H9 (cell line): ENCODE data around the gene TBL3. TPM values are rescaled to one million over a fixed set of nuclear protein-coding genes. Genes with fewer than 3 reads are reported as not detected.

ENCODE experiments used
- DNase-seq: peaks from one replicate; pipeline ENCODE4 v3.0.0-alpha.2; 2017
- H2AFZ ChIP-seq: one replicate; pipeline ENCODE4 v1.6.1; 2013; ENCODE audit warnings: mild to moderate bottlenecking, low read length, control low read depth, moderate library complexity
- H2AK5ac ChIP-seq: 2 replicates; pipeline ENCODE4 v1.6.1; 2013; ENCODE audit warnings: low read length, control low read depth, mixed read lengths; ENCODE audit not compliant: insufficient read length
- H2BK120ac ChIP-seq: one replicate; pipeline ENCODE4 v1.6.1; 2013; ENCODE audit warnings: low read depth, mild to moderate bottlenecking, low read length, control low read depth, inconsistent platforms; ENCODE audit not compliant: poor library complexity, severe bottlenecking
- H2BK12ac ChIP-seq: 2 replicates; pipeline ENCODE4 v1.6.1; 2013; ENCODE audit warnings: low read length, control low read depth, mixed read lengths, low read depth; ENCODE audit not compliant: insufficient read length
- H2BK15ac ChIP-seq: 2 replicates; pipeline ENCODE4 v1.6.1; 2013; ENCODE audit warnings: low read depth, low read length, control low read depth
- H2BK20ac ChIP-seq: one replicate; pipeline ENCODE4 v1.6.1; 2013; ENCODE audit warnings: low read depth, mild to moderate bottlenecking, low read length, control low read depth, inconsistent platforms; ENCODE audit not compliant: poor library complexity, severe bottlenecking
- H2BK5ac ChIP-seq: 2 replicates; pipeline ENCODE4 v1.6.1; 2013; ENCODE audit warnings: low read length, control low read depth, mixed read lengths; ENCODE audit not compliant: insufficient read length
- H3K14ac ChIP-seq: 2 replicates; pipeline ENCODE4 v1.6.1; 2013; ENCODE audit warnings: low read length, control low read depth; ENCODE audit not compliant: insufficient read depth
- H3K18ac ChIP-seq: 2 replicates; pipeline ENCODE4 v1.6.1; 2013; ENCODE audit warnings: low read depth, mild to moderate bottlenecking, mixed read lengths, low read length, control low read depth; ENCODE audit not compliant: insufficient read length
- H3K23ac ChIP-seq: 2 replicates; pipeline ENCODE4 v1.6.1; 2013; ENCODE audit warnings: low read length, control low read depth, mixed read lengths, low read depth; ENCODE audit not compliant: insufficient read length
- H3K23me2 ChIP-seq: 2 replicates; pipeline ENCODE4 v1.6.1; 2013; ENCODE audit warnings: low read depth, mild to moderate bottlenecking, mixed read lengths, low read length, control low read depth; ENCODE audit not compliant: insufficient read length, poor library complexity, severe bottlenecking
- H3K27ac ChIP-seq: 2 replicates; pipeline ENCODE4 v1.5.1; 2013; ENCODE audit warnings: low read length, control low read depth, mixed read lengths, low read depth; ENCODE audit not compliant: insufficient read length
- H3K27me3 ChIP-seq: 2 replicates; pipeline ENCODE4 v1.6.1; 2013; ENCODE audit warnings: low read length, control low read depth, inconsistent platforms; ENCODE audit not compliant: insufficient read depth
- H3K4ac ChIP-seq: 2 replicates; pipeline ENCODE4 v1.6.1; 2013; ENCODE audit warnings: low read depth, mild to moderate bottlenecking, control low read depth, inconsistent platforms, low read length, moderate library complexity
- H3K4me1 ChIP-seq: 2 replicates; pipeline ENCODE4 v1.6.1; 2013; ENCODE audit warnings: low read length, control low read depth, inconsistent platforms; ENCODE audit not compliant: insufficient read depth
- H3K4me2 ChIP-seq: 2 replicates; pipeline ENCODE4 v1.6.1; 2013; ENCODE audit warnings: low read length, control low read depth, mixed read lengths; ENCODE audit not compliant: insufficient read length, insufficient read depth
- H3K56ac ChIP-seq: 2 replicates; pipeline ENCODE4 v1.6.1; 2013; ENCODE audit warnings: low read depth, mild to moderate bottlenecking, mixed read lengths, low read length, control low read depth; ENCODE audit not compliant: insufficient read length
- H3K79me1 ChIP-seq: 2 replicates; pipeline ENCODE4 v1.6.1; 2013; ENCODE audit warnings: low read depth, mild to moderate bottlenecking, moderate library complexity, low read length, control low read depth, inconsistent platforms; ENCODE audit not compliant: insufficient read depth, poor library complexity, severe bottlenecking
- H3K79me2 ChIP-seq: 2 replicates; pipeline ENCODE4 v1.6.1; 2013; ENCODE audit warnings: low read length, control low read depth, inconsistent platforms; ENCODE audit not compliant: insufficient read depth
- H3K9ac ChIP-seq: 2 replicates; pipeline ENCODE4 v1.6.1; 2013; ENCODE audit warnings: low read length, control low read depth, mixed read lengths; ENCODE audit not compliant: insufficient read length; ENCODE audit errors: extremely low read depth
- H3K9me3 ChIP-seq: one replicate; pipeline ENCODE4 v1.6.1; 2013; ENCODE audit warnings: low read depth, low read length, inconsistent platforms; ENCODE audit not compliant: control insufficient read depth
- H3T11ph ChIP-seq: one replicate; pipeline ENCODE4 v1.6.1; 2013; ENCODE audit warnings: mild to moderate bottlenecking, low read length, control low read depth, inconsistent platforms
- H4K20me1 ChIP-seq: one replicate; pipeline ENCODE4 v1.6.1; 2013; ENCODE audit not compliant: control insufficient read depth, insufficient read length, insufficient read depth
- H4K5ac ChIP-seq: 2 replicates; pipeline ENCODE4 v1.6.1; 2013; ENCODE audit warnings: low read depth, mild to moderate bottlenecking, mixed read lengths, low read length, control low read depth; ENCODE audit not compliant: insufficient read length
- H4K8ac ChIP-seq: replicated peaks from 2 replicates; pipeline ENCODE4 v1.6.1; 2013; ENCODE audit warnings: low read length, control low read depth, mixed read lengths, low read depth; ENCODE audit not compliant: insufficient read length
- H4K91ac ChIP-seq: 2 replicates; pipeline ENCODE4 v1.6.1; 2013; ENCODE audit warnings: low read depth, mild to moderate bottlenecking, moderate library complexity, mixed read lengths, low read length, control low read depth; ENCODE audit not compliant: insufficient read length
- H3K27ac Mint-ChIP-seq, 3 experiments: 2 replicates in 2 of 3; 3 replicates in 1 of 3; pipeline ENCODE4 v1.8.0; 2020 to 2021; ENCODE audit warnings: mixed read lengths in 3 of 3, mild to moderate bottlenecking in 1 of 3, moderate library complexity in 1 of 3
- H3K27me3 Mint-ChIP-seq: 2 replicates; pipeline ENCODE4 v1.8.0; 2021; ENCODE audit warnings: low read depth, mild to moderate bottlenecking, moderate library complexity, mixed read lengths
- H3K36me3 Mint-ChIP-seq, 3 experiments: 2 replicates in 2 of 3; 3 replicates in 1 of 3; pipeline ENCODE4 v1.8.0; 2020 to 2021; ENCODE audit warnings: low read depth in 3 of 3, mixed read lengths in 3 of 3; ENCODE audit not compliant: insufficient read depth in 1 of 3
- H3K4me1 Mint-ChIP-seq, 2 experiments: 2 replicates each; pipeline ENCODE4 v1.8.0; 2020; ENCODE audit warnings: mixed read lengths in 2 of 2
- H3K4me3 Mint-ChIP-seq, 2 experiments: 2 replicates in 1 of 2; 3 replicates in 1 of 2; pipeline ENCODE4 v1.8.0; 2020 to 2021; ENCODE audit warnings: mild to moderate bottlenecking in 2 of 2, mixed read lengths in 2 of 2, moderate library complexity in 1 of 2
- H3K9me3 Mint-ChIP-seq, 2 experiments: 2 replicates in 1 of 2; 3 replicates in 1 of 2; pipeline ENCODE4 v1.8.0; 2020; ENCODE audit warnings: mild to moderate bottlenecking in 2 of 2, mixed read lengths in 2 of 2, moderate library complexity in 1 of 2
- WGBS: extraction: QIAGEN DNeasy Blood & Tissue Kit; methylation state at CpG from one replicate; pipeline ENCODE4 v1.1.7; 2013; ENCODE audit warnings: missing lambda C conversion rate, low lambda C conversion rate, mixed read lengths; ENCODE audit not compliant: insufficient read length; ENCODE audit errors: extremely low coverage; 5-methylcytosine and 5-hydroxymethylcytosine counted together
- total RNA-seq: library from RNA; stranded (reverse); gene quantifications from 2 replicates; pipeline ENCODE4 v1.2.1, GENCODE V29; 2021
- TF ChIP-seq, protein P1 (sequence below): fragments of 200-600 bp; sonication (generic); conservative IDR thresholded peaks from 3 replicates; pipeline ENCODE4 v1.8.0; 2021; ENCODE audit warnings: antibody characterized with exemption, mild to moderate bottlenecking

TBL3 gene
- total RNA-seq, 1 experiment from 2014 or later = 54.0 TPM

DNA sequence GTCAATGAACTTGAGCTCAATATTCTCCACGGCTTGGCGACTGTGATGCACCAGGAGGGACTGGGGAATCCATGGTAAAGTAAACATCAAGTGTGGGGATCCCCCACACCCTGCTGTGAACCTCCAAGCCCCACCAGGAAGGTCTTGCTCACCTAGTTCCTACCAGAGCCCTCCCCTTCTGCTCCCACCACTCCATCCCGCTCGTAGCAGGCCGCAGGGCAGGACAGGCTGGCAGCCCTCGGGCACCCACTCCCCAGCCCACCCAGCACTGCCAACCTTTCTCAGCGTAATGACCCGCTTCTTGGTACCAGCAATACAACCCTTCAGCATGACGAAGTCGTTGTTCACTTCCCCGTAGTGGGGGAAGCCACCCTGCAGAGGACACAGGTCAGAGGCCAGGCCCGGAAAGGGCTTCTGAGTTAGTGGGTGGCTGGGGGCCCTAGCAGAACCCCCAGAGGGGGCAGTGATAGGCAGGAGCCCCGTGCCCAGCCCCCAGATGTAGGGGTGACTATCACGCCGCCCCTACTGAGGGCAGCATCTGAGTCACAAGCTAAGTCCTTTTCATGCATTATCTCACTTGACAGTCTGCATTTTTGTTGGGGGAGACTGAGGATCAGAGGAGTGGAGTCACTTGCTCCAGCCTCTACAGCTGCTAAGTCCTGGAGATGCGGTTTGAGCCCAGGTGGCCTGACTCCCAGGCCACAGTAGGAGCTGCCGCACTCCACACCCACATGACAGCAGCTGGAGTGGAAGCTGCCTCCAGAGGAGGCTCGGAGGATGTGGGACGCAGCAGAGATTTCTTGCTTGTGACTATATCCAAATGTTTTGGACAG, 26.1 kb upstream of the TBL3 start:
- Histone ChIP-seq H3K27me3 (no peaks in the 10 kb centered on the region), H3K4me1 (peaks cover 4% of the 10 kb centered on the region; the same call in 1 of the 2 replicates), H2BK120ac (no peak overlapping the region), H4K20me1 (no peaks in the 10 kb centered on the region), H2BK15ac (0 out of 2 replicates have a peak overlapping the region, but pooled peaks have one; percentile 43), H3K4me2 (no peak overlapping the region), H2BK12ac (no peak overlapping the region), H3K4ac (no peak overlapping the region), H3K9ac (no peak overlapping the region), H3K23me2 (peaks cover 7% of the 10 kb centered on the region), H3K14ac (no peak overlapping the region), H2BK20ac (no peak overlapping the region), H2AK5ac (no peak overlapping the region), H4K5ac (no peak overlapping the region), H3K9me3 (no peaks in the 10 kb centered on the region), H3K79me1 (no peaks in the 10 kb centered on the region), H3T11ph (no peak overlapping the region), H3K23ac (no peak overlapping the region), H2AFZ (no peak overlapping the region), H3K18ac (no peak overlapping the region), H4K91ac (no peak overlapping the region), H4K8ac (no peak overlapping the region), H3K56ac (no peak overlapping the region), H3K79me2 (no peaks in the 10 kb centered on the region), H2BK5ac (no peak overlapping the region), H3K27ac (no peak overlapping the region)
- Mint-ChIP-seq H3K27ac (peak overlapping the region in 1 of 3 experiments; percentile 27; a peak in 1 of 7 replicates), H3K9me3 (no peaks in the 10 kb centered on the region), H3K4me3 (no peak overlapping the region; a peak in 1 of 5 replicates), H3K36me3 (no peaks in the 10 kb centered on the region; a peak in 2 of 7 replicates), H3K4me1 (peaks cover 15 to 23% of the 10 kb centered on the region in 2 experiments), H3K27me3 (peaks cover 1% of the 10 kb centered on the region; the same call in 1 of the 2 replicates)
- WGBS = no CpG with 5 or more reads among the region's 19 CpGs
- DNase-seq = peak; percentile 22
- TF ChIP-seq, protein P1, sequence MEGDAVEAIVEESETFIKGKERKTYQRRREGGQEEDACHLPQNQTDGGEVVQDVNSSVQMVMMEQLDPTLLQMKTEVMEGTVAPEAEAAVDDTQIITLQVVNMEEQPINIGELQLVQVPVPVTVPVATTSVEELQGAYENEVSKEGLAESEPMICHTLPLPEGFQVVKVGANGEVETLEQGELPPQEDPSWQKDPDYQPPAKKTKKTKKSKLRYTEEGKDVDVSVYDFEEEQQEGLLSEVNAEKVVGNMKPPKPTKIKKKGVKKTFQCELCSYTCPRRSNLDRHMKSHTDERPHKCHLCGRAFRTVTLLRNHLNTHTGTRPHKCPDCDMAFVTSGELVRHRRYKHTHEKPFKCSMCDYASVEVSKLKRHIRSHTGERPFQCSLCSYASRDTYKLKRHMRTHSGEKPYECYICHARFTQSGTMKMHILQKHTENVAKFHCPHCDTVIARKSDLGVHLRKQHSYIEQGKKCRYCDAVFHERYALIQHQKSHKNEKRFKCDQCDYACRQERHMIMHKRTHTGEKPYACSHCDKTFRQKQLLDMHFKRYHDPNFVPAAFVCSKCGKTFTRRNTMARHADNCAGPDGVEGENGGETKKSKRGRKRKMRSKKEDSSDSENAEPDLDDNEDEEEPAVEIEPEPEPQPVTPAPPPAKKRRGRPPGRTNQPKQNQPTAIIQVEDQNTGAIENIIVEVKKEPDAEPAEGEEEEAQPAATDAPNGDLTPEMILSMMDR = no peak
